Measurements from ENCODE around the gene RXRA. TPM values are rescaled to one million over a fixed set of nuclear protein-coding genes. Genes with fewer than 3 reads are reported as not detected.

RXRA gene
- total RNA-seq, 1 donor from 2014 or later: 33.4 TPM

DNA sequence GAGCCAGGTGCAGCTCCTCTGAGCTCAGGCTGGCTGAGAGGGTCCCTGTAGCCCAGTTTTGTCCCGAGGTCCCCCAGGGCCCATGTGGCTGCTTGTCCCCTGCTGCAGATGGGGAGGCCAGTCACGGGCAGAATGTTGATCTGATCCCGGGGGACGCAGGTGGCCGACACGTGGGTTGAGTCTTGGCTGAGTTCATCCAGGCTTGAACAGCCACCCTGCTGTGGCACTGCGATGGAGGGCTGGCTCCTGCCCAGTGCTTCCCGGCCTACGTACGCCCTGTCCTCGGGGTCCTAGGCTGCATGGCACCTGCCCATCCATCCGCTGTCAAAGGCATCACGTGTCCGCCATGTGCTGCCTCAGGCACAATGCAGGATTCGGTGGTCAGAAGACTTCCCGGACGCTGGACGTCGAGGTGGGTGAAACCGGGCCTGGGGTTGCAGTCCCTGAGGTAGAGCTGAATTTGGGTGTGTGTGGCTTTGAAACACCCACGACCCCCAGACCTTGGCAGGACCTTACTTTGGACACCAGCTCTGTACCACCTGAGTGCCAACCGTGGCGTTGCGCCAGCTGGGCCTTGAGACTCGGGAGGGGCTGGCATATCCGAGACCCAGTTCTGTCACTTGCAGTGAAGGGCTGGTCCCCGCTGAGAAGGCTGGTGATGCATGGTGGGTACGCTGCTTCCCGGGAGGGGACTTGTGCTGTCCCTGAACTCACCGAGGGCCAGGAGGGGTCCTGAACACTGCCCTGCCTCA, 22.3 kb downstream of the RXRA start:
- no peaks in the 10 kb centered on the region for H3K36me3 Mint-ChIP-seq (ENCODE audit: low read depth, unreplicated experiment)
- TF ChIP-seq, protein P1, sequence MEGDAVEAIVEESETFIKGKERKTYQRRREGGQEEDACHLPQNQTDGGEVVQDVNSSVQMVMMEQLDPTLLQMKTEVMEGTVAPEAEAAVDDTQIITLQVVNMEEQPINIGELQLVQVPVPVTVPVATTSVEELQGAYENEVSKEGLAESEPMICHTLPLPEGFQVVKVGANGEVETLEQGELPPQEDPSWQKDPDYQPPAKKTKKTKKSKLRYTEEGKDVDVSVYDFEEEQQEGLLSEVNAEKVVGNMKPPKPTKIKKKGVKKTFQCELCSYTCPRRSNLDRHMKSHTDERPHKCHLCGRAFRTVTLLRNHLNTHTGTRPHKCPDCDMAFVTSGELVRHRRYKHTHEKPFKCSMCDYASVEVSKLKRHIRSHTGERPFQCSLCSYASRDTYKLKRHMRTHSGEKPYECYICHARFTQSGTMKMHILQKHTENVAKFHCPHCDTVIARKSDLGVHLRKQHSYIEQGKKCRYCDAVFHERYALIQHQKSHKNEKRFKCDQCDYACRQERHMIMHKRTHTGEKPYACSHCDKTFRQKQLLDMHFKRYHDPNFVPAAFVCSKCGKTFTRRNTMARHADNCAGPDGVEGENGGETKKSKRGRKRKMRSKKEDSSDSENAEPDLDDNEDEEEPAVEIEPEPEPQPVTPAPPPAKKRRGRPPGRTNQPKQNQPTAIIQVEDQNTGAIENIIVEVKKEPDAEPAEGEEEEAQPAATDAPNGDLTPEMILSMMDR (IDR thresholded peaks at IDR 0.05; ENCODE audit: insufficient read depth, low read depth, low read length): no peak
- no peak for TF ChIP-seq EZH2 (IDR thresholded peaks at IDR 0.05; ENCODE audit: insufficient read depth, low read length)
- Histone ChIP-seq H3K4me2 (ENCODE audit: low read length) (no peak overlapping the region), H3K27ac (ENCODE audit: low read depth, low read length) (no peak overlapping the region), H3K4me3 (ENCODE audit: insufficient read depth, low read depth, low read length) (no peak overlapping the region), H3K4me1 (ENCODE audit: insufficient read depth, low read length) (peaks cover 9% of the 10 kb centered on the region), H2AFZ (ENCODE audit: low read depth, low read length) (no peak overlapping the region), H3K9me3 (ENCODE audit: insufficient read depth, low read depth, low read length) (no peaks in the 10 kb centered on the region), H3K79me2 (ENCODE audit: insufficient read depth, low read length) (peaks cover 96% of the 10 kb centered on the region), H3K27me3 (ENCODE audit: insufficient read depth, low read length) (no peaks in the 10 kb centered on the region), H4K20me1 (ENCODE audit: insufficient read depth, low read length) (peaks cover 99% of the 10 kb centered on the region), H3K9ac (ENCODE audit: low read length) (no peak overlapping the region), H3K36me3 (ENCODE audit: insufficient read depth, low read length) (no peaks in the 10 kb centered on the region)
- H3K9me3 Mint-ChIP-seq (ENCODE audit: unreplicated experiment): no peaks in the 10 kb centered on the region
- H3K4me3 Mint-ChIP-seq (ENCODE audit: unreplicated experiment): no peak overlapping the region
- DNase-seq (ENCODE audit: low read depth) (no peak), FAIRE-seq (no peak)
- H3K27ac Mint-ChIP-seq (ENCODE audit: unreplicated experiment): no peak overlapping the region
- H3K4me1 Mint-ChIP-seq (ENCODE audit: low read depth, unreplicated experiment): peaks cover 11% of the 10 kb centered on the region
- no peaks in the 10 kb centered on the region for H3K27me3 Mint-ChIP-seq (ENCODE audit: low read depth, unreplicated experiment)

DNA sequence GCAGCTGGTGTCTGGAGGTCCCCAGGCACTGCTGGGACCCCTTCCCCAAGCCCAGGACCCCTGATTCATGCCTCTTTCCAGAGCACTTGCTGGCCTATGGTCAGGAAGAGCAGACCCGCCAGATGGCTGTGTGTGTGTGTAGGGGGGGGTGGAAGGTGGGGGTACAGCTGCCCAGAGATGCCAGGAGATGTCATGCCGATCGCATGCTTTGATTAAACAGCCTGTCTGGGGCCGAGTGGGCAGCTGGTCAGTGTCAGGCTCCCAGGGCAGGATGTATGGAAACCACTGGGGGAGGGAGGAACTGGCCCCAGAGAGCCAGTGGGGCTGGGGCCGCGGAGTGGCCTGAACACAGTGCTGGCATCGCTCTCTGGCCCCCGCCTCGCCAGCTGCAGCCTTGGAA, 23.7 kb downstream of the RXRA start:
- H3K9me3 Mint-ChIP-seq (ENCODE audit: unreplicated experiment): no peaks in the 10 kb centered on the region
- no peaks in the 10 kb centered on the region for H3K27me3 Mint-ChIP-seq (ENCODE audit: low read depth, unreplicated experiment)
- FAIRE-seq (no peak), DNase-seq (ENCODE audit: low read depth) (no peak)
- Histone ChIP-seq H3K4me2 (ENCODE audit: low read length) (no peak overlapping the region), H2AFZ (ENCODE audit: low read depth, low read length) (no peak overlapping the region), H3K79me2 (ENCODE audit: insufficient read depth, low read length) (peaks cover 96% of the 10 kb centered on the region), H3K4me1 (ENCODE audit: insufficient read depth, low read length) (no peaks in the 10 kb centered on the region), H3K27ac (ENCODE audit: low read depth, low read length) (no peak overlapping the region), H4K20me1 (ENCODE audit: insufficient read depth, low read length) (peaks cover 99% of the 10 kb centered on the region), H3K27me3 (ENCODE audit: insufficient read depth, low read length) (no peaks in the 10 kb centered on the region), H3K9me3 (ENCODE audit: insufficient read depth, low read depth, low read length) (no peaks in the 10 kb centered on the region), H3K9ac (ENCODE audit: low read length) (no peak overlapping the region), H3K4me3 (ENCODE audit: insufficient read depth, low read depth, low read length) (no peak overlapping the region), H3K36me3 (ENCODE audit: insufficient read depth, low read length) (no peaks in the 10 kb centered on the region)
- no peak for TF ChIP-seq EZH2 (IDR thresholded peaks at IDR 0.05; ENCODE audit: insufficient read depth, low read length)
- TF ChIP-seq, protein P1 (IDR thresholded peaks at IDR 0.05; ENCODE audit: insufficient read depth, low read depth, low read length): no peak
- peaks cover 11% of the 10 kb centered on the region for H3K4me1 Mint-ChIP-seq (ENCODE audit: low read depth, unreplicated experiment)
- H3K36me3 Mint-ChIP-seq (ENCODE audit: low read depth, unreplicated experiment): no peaks in the 10 kb centered on the region
- H3K4me3 Mint-ChIP-seq (ENCODE audit: unreplicated experiment): no peak overlapping the region
- peak overlapping the region; percentile 34 for H3K27ac Mint-ChIP-seq (ENCODE audit: unreplicated experiment)

DNA sequence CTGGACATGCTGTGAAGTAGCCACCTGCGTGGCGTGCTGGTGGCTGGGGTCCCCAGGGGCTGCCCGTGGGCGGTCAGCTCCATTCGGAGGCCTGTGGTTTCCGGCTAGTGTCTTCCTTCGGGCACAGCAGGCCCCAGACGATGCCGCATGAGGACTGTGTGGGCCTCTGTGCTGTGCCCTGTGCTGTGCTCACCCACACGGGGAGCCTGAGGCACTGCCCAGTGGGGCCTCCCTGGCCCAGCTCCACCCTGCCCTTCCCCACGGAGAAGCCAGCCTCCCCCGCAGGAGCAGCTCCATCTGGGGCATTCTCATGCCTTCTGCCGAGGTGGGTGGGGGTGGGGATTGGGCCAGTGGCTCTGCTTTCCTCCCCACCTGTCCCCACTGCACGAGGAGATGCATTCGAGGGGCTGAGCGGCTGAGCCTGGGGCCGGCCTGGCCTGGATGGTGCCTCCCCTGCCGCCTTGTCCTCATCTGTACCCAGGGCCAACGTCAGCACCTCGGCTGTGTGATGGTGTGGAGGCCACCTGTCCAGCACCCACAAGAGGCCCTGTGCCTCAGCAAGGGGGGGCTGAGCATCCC, 24.2 kb downstream of the RXRA start:
- FAIRE-seq (no peak), DNase-seq (ENCODE audit: low read depth) (no peak)
- no peak overlapping the region for H3K4me3 Mint-ChIP-seq (ENCODE audit: unreplicated experiment)
- H4K20me1 ChIP-seq (ENCODE audit: insufficient read depth, low read length): peaks cover 97% of the 10 kb centered on the region
- peak overlapping the region; percentile 69 for H3K27ac Mint-ChIP-seq (ENCODE audit: unreplicated experiment)
- H3K9ac ChIP-seq (ENCODE audit: low read length): no peak overlapping the region
- H3K9me3 ChIP-seq (ENCODE audit: insufficient read depth, low read depth, low read length): no peaks in the 10 kb centered on the region
- H2AFZ ChIP-seq (ENCODE audit: low read depth, low read length): no peak overlapping the region
- H3K4me1 ChIP-seq (ENCODE audit: insufficient read depth, low read length): no peaks in the 10 kb centered on the region
- H3K4me3 ChIP-seq (ENCODE audit: insufficient read depth, low read depth, low read length): no peak overlapping the region
- H3K79me2 ChIP-seq (ENCODE audit: insufficient read depth, low read length): peaks cover 95% of the 10 kb centered on the region
- TF ChIP-seq, protein P1 (IDR thresholded peaks at IDR 0.05; ENCODE audit: insufficient read depth, low read depth, low read length): no peak
- TF ChIP-seq EZH2 (IDR thresholded peaks at IDR 0.05; ENCODE audit: insufficient read depth, low read length): no peak
- no peak overlapping the region for H3K4me2 ChIP-seq (ENCODE audit: low read length)
- no peaks in the 10 kb centered on the region for H3K36me3 ChIP-seq (ENCODE audit: insufficient read depth, low read length)
- no peaks in the 10 kb centered on the region for H3K36me3 Mint-ChIP-seq (ENCODE audit: low read depth, unreplicated experiment)
- no peaks in the 10 kb centered on the region for H3K27me3 ChIP-seq (ENCODE audit: insufficient read depth, low read length)
- no peak overlapping the region for H3K27ac ChIP-seq (ENCODE audit: low read depth, low read length)
- no peaks in the 10 kb centered on the region for H3K27me3 Mint-ChIP-seq (ENCODE audit: low read depth, unreplicated experiment)
- no peaks in the 10 kb centered on the region for H3K9me3 Mint-ChIP-seq (ENCODE audit: unreplicated experiment)
- peaks cover 11% of the 10 kb centered on the region for H3K4me1 Mint-ChIP-seq (ENCODE audit: low read depth, unreplicated experiment)

All from astrocyte (in vitro differentiated cells and primary cell).